Left colon (tissue), 2 donors: ENCODE measurements around the gene PFDN1. TPM values are rescaled to one million over a fixed set of nuclear protein-coding genes. Genes with fewer than 3 reads are reported as not detected.

Source experiments
- ATAC-seq: fragments of 200-7000 bp; cut with Tn5 transposase; one replicate; pipeline ENCODE4 v1.9.1; 2020; ENCODE audit warnings: mild to moderate bottlenecking, moderate library complexity
- DNase-seq, 2 donors: peaks; one replicate each; pipeline ENCODE4 v3.0.0-alpha.2; 2020
- intact Hi-C, 2 donors: fragments of 100-400 bp; cut with DNase I in 1 of 2; cut with micrococcal nuclease in 1 of 2; formaldehyde crosslinking; loops; one replicate each; pipeline versions ENCODE4 v1.11.2 to v1.14.0; 2022; cut with DNase I, micrococcal nuclease
- total RNA-seq, 2 donors: library from RNA; stranded (reverse); fragmentation: NEBNext Ultra II Directional; extraction: Animal tissue kit (Norgen Biotek cat#: 25700); gene quantifications; one replicate each; pipeline ENCODE4 v1.2.1, GENCODE V29; 2021
- donor health status: DM: no; HTN: no; CAD: no.
- donor health status: DM: yes; HTN: yes; CAD: no.

The PFDN1 gene
- total RNA-seq, 2 donors from 2014 or later: 37.2 TPM

DNA sequence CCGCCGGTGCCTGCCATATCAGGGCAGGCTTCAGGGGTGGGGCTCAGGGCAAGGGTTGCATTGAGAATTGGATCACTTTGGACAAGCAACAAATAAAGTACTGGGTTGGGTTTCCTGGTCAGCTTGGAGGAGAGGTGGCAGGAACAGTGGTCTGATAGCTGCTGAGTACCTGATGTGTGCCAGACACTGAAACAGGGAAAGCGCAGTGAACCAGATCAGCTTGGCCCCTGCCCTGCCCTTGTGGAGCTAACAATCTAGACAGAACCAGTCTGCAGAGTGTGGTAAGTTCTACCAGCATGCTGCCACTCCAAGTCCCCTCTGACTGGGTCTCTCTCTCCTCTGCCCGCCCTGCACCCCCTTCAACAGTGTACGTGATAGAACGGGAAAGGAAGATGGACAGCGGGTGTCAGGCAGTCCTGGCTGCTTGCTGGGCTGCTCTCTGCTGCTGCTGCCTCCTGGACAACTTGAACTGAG lies 74.5 kb downstream of the PFDN1 start:
- ATAC-seq (peak; percentile 92), DNase-seq (peak; percentile 72 to 79)
- intact Hi-C loops: no loop called here

- intact Hi-C loops: no loop called here
- no peak for DNase-seq
- ATAC-seq: no peak
These were observed 75.9 kb downstream of the PFDN1 start for GRCh38 chr5:140227046-140227445.

- intact Hi-C loops: no loop called here
- DNase-seq: no peak
- ATAC-seq: no peak
These were observed 77.5 kb downstream of the PFDN1 start for GRCh38 chr5:140225396-140225795.

GRCh38 chr5:140224658-140225057 lies 78.2 kb downstream of the PFDN1 start:
- intact Hi-C loops: no loop called here

DNA sequence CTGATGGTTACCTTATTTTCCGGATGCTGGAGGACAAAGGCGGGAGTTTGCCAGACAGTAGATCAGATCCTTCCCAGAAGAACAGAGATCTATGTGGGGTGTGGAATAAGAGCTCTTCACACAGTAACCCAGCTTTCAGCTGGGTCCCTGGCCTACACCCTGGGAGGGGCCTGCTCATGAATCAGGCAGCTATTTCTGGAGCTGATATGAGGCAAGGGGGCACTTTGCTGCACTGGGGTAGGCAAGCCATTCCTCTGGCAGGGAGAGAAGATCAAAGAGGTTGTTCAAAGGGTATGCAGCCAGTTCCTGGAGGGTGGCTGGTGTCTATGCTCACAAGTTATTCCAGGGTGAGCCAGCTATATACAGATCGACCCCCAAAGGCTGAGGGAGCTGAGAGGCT lies 79.3 kb downstream of the PFDN1 start:
- intact Hi-C loops: no loop called here
- ATAC-seq: no peak
- no peak for DNase-seq

More at GRCh38 chr5:140224658-140225057, 78.2 kb downstream of the PFDN1 start:
- DNase-seq (no peak), ATAC-seq (no peak)

GRCh38 chr5:140222416-140222815 lies 80.5 kb downstream of the PFDN1 start:
- intact Hi-C loops: no loop called here
- ATAC-seq: peak; percentile 62
- DNase-seq: no peak

DNA sequence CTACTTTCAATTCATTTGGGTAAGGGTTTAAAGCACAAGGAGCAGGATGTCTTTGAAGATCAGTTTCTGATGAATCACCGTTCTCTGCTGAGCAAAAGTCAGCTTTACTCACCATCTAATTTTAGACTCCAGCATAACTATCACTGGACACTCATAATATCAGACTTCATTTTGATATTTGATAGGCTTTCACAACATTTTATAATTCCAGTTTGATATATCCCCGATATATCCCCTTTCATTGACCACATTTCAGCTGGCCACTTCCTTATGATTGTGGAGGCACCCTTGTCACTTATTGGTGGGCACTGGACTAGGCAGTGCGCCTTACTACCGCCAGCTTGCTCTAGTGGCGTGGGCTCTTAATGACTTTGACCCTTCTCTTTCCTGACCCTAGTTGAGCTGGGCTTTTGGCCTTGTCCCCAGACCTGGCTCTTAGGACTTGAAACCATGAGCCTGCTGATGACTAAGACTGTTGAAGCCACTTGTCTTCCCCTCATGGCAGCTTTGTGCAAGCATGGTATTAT lies 81.1 kb downstream of the PFDN1 start:
- ATAC-seq: no peak
- DNase-seq: no peak
- intact Hi-C loops: no loop called here

- intact Hi-C loops: no loop called here
- no peak for DNase-seq
- ATAC-seq: no peak
These were observed 82.2 kb downstream of the PFDN1 start for GRCh38 chr5:140220698-140221064.

DNA sequence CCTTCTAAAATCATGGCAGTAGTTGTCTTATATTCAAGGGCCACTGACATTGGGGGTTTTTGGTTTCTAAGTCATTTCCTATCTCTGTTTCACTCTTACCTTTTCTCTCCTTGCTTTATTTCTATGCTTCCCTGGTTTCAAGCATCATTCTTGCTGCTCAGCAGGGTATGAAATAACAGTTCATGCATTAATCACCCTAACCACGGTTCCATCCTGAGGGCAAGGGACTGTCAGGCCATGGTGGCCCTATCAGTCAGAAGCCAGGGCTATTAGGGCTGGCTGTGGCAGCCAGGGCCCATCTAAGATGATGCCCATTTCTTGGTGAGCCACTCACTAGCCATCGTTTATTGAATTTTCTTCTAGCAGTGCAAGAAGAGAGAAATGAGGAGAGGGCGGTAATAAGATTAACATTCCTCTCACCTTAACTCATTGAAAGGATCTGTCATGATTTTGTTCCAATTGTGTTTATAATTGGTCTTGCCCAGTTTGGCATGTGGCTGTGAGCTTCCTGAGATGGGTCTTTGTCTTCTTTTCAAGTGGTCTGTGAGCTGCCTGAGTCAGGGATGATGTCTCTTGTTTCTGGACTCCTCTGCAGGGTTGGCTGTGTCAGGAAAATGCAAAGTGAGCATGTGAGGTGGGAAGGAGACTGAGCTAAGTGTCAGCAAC lies 82.7 kb downstream of the PFDN1 start:
- DNase-seq (no peak), ATAC-seq (no peak)
- intact Hi-C loops: no loop called here

DNA sequence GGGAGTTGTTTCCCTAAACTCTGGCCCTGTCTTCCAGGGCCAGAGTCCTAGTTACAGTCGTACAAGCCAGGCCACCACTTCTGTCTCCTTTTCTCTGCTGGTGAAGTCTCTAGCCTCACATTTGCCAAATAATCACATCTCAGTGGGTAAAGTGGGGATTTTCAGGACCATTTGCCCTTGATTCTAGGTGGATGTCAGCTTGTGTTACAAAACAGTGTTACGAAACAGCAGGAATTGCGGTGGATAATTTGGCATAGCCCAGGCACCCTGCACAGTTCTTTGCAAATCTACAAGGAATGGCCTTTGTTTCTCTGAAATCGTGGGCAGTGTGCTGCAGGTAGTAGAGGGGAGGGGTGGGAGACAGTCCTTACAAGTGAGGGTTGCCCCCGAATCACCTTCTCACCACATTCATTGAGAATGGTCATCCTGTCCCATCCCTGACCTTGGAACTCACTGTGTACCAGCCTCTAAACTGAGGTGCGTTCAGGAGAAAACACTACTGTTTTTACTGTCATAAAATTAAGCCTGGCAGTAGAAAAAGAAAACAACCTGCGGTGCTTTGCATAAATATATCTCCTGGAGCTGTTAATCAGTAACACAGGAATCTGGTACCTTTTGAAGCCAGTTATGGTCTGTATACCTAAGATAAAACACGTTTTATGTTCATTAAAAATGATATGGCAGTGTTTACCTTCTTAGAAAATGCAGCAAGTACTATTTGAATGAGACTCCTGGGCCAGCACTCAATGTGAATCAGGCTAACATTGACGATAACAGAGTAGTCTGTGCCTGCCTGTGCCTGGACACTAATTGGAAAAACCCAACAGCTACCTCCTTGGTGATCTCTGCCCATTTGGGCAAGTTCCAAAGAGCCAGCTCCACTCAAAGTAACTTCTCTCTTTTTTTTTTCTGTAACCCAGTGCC lies 83.6 kb downstream of the PFDN1 start:
- intact Hi-C loops: no loop called here
- ATAC-seq (peak; percentile 75), DNase-seq (peak; percentile 33 to 63)

DNA sequence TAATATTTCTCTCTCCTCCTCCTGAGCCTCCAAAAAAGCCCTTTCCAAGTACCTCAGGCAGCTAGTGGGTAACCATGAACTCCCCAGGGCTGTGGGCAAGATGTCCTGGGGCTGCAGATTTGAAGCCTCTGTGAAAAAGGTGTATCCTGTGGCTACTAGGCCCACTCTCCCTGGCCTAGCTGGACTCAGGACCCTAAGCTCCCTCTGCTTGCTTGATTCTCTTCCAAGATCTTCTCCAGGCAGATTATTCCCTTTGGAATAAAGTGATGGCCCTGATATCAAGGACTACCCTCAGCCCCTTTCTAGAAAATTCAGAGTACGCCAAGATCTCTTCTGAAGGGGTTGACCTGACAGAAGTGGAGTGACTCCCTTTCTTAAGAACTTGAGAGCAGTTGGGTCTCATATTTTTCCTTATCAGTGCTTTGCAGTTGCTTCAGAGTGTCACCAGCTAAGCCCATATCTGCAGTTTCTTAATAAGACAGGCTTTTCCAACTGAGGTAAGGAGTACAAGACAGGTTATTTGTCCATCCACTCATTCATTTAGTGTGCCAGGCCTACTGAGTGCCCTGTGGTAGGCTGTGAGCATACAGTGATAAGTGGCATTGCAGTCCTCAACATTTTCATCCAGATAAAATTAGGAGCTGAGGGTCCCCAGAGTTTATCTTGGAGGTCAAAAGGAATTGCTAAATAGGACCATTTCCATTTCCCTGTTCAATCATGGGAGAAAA lies 85.4 kb downstream of the PFDN1 start:
- DNase-seq (no peak), ATAC-seq (no peak)
- intact Hi-C loops: no loop called here

GRCh38 chr5:140216478-140217074 lies 86.3 kb downstream of the PFDN1 start:
- intact Hi-C loops: no loop called here
- peak in 1 of 2 donors; percentile 34 for DNase-seq
- ATAC-seq: peak; percentile 70

DNA sequence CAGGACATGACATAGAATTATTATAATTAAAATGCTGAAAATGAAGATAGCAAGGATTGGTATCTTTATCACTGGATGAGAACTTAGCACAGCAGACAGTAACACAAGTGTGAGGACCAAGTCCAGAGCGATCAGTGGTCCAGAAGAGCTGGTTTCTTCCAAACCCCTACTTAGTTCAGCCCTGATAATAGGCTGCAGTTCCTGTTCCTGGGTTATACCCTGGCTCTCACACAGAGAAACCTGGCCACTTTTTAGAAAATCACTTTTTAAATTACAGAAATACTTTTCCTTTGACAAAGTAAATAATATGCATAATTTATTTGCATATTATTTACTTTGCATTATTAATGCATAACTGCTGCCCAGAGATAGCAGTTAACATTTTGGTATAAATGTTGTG lies 87.6 kb downstream of the PFDN1 start:
- no peak for ATAC-seq
- intact Hi-C loops: no loop called here
- no peak for DNase-seq

- ATAC-seq (no peak), DNase-seq (no peak)
- intact Hi-C loops: no loop called here
These were observed 88.1 kb downstream of the PFDN1 start for GRCh38 chr5:140214831-140215230.

GRCh38 chr5:140213370-140213983 lies 89.4 kb downstream of the PFDN1 start:
- DNase-seq (no peak), ATAC-seq (no peak)
- intact Hi-C loops: no loop called here

DNA sequence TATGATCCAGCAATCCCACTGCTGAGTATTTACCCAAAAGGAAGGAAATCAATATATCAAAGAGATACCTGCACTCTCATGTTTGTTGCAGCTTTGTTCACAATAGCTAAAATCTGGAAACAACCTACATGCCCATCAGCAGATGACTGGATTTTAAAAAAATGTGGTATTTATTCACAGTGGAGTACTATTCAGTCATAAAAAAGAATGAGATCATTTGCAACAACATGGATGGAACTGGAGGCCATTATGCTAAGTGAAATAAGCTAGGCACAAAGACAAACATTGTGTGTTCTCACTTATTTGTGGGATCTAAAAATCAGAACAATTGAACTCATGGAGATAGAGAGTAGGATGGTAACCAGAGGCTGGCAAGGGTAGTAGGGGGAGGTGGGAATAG lies 94.8 kb downstream of the PFDN1 start:
- intact Hi-C loops: no loop called here
- ATAC-seq: no peak
- no peak for DNase-seq

DNA sequence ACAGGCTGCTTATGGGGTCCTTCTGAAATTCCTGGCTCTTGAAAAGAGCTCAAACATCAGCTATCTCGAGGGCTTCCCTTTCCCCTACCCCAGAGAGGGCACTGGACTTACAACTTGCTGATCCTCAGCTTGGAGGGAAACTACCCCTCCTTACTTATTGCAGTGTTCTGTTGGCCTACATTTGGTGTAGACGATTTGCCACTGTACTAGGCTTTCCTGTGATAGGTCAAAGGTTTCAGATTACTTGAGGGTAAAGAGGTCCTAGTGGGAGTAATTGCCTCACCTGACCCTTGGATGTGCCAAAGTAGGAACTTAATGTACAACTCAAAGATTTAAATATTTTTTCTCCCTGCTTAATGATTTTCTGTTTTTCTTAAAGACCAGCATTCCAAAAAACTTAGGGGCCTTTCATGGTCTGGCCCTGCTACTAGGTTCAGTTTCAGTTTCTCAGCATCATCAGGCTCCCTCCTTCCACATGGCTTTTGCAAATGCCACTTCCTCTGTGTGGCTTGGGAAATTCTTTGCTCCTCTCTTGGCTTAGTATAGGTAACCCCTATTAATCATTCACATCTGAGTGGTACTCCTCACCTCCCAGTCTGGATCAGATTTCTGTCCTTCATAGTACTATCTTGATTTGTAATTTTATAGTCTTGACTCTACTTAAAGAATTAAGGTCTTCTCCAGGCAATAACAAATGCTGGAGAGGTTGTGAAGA lies 95.5 kb downstream of the PFDN1 start:
- DNase-seq: no peak
- no peak for ATAC-seq
- intact Hi-C loops: no loop called here

DNA sequence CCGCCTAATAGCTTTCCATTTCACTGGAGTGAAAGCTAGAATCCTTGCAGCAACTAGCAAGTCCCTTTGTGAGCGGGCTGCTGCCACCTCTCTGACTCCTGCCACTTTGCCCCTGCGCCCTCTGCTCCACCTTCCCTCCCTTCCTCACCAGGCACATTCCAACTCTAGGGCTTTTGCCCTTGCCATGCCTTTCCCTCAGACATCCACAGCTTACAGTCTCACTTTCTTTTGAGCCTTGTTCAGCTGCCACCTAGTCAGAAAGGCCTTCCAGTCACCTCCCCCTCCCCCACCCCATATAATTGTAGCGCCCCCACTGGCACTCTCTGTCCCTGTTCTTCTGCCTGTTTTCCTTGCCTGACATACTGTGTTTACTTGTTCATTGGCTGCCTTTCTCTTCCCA lies 96.9 kb downstream of the PFDN1 start:
- intact Hi-C loops: no loop called here
- ATAC-seq: no peak
- no peak for DNase-seq
